H1 (cell line): ENCODE data around the gene SRRM5. TPM values are rescaled to one million over a fixed set of nuclear protein-coding genes. Genes with fewer than 3 reads are reported as not detected.
A peak's percentile ranks its signal among the peaks of the same experiment; 100 is the strongest.

Experiments used
- BCL11A ChIP-seq, 2 experiments: IDR thresholded peaks; one replicate each; pipeline ENCODE4 v1.6.1; 2011; ENCODE audit warnings: low read depth in 2 of 2, low read length in 2 of 2, mild to moderate bottlenecking in 2 of 2
- BRCA1 ChIP-seq: IDR thresholded peaks from 2 replicates; pipeline ENCODE4 v1.6.1; 2012; ENCODE audit warnings: low read depth, low read length, improper control_type of control experiment
- CEBPB ChIP-seq: IDR thresholded peaks from 2 replicates; pipeline ENCODE4 v1.6.1; 2012; ENCODE audit warnings: low read depth, low read length
- CTBP2 ChIP-seq: IDR thresholded peaks from 2 replicates; pipeline ENCODE4 v1.7.0; 2011; ENCODE audit warnings: borderline replicate concordance, mild to moderate bottlenecking, moderate library complexity, mixed read lengths, low read length; ENCODE audit not compliant: insufficient read depth, insufficient read length
- EGR1 ChIP-seq: IDR thresholded peaks from 2 replicates; pipeline ENCODE4 v1.6.1; 2011; ENCODE audit warnings: low read depth, low read length, borderline replicate concordance
- EP300 ChIP-seq, 2 experiments: IDR thresholded peaks; 1 replicate in 1 of 2; 2 replicates in 1 of 2; pipeline ENCODE4 v1.6.1; 2011 to 2012; ENCODE audit warnings: low read depth in 2 of 2, low read length in 2 of 2, mild to moderate bottlenecking in 2 of 2, borderline replicate concordance in 1 of 2, inconsistent platforms in 1 of 2, moderate library complexity in 1 of 2
- GABPA ChIP-seq: IDR thresholded peaks from 2 replicates; pipeline ENCODE4 v1.6.1; 2011; ENCODE audit warnings: mild to moderate bottlenecking, low read length, moderate library complexity, borderline replicate concordance; ENCODE audit not compliant: insufficient read depth
- JUND ChIP-seq: IDR thresholded peaks from 2 replicates; pipeline ENCODE4 v1.6.1; 2011; ENCODE audit warnings: mild to moderate bottlenecking, improper control_type of control experiment, low read length
- KDM1A ChIP-seq: fragments of 200-600, 300-600 bp; sonication (generic); IDR thresholded peaks from 2 replicates; pipeline ENCODE4 v1.7.1; 2016; ENCODE audit warnings: mild to moderate bottlenecking, low read length, borderline replicate concordance
- POLR2A ChIP-seq, 2 experiments: IDR thresholded peaks; 1 replicate in 1 of 2; 2 replicates in 1 of 2; pipeline ENCODE4 v1.6.1; 2011; ENCODE audit warnings: low read depth in 2 of 2, low read length in 2 of 2, mild to moderate bottlenecking in 2 of 2; ENCODE audit errors: control extremely low read depth in 1 of 2
- POLR2AphosphoS5 ChIP-seq: IDR thresholded peaks from 2 replicates; pipeline ENCODE4 v1.6.1; 2011; ENCODE audit warnings: low read depth, low read length
- RAD21 ChIP-seq, 2 experiments: IDR thresholded peaks in 1 of 2; conservative IDR thresholded peaks in 1 of 2; 2 replicates each; pipeline ENCODE4 v1.6.1; 2011; ENCODE audit warnings: low read depth in 2 of 2, low read length in 2 of 2, improper control_type of control experiment in 1 of 2, inconsistent platforms in 1 of 2, mild to moderate bottlenecking in 1 of 2, moderate library complexity in 1 of 2
- RNF2 ChIP-seq: fragments of 200-900, 300-1000 bp; sonication (generic); IDR thresholded peaks from 2 replicates; pipeline ENCODE4 v1.7.1; 2016; ENCODE audit warnings: borderline replicate concordance, low read depth, mild to moderate bottlenecking, antibody characterized with exemption, low read length; ENCODE audit not compliant: poor library complexity, severe bottlenecking; ENCODE audit errors: missing control alignments
- SP1 ChIP-seq: IDR thresholded peaks from 2 replicates; pipeline ENCODE4 v1.6.1; 2011; ENCODE audit warnings: low read depth, low read length
- TAF1 ChIP-seq: IDR thresholded peaks from 2 replicates; pipeline ENCODE4 v1.6.1; 2011; ENCODE audit warnings: mild to moderate bottlenecking, low read depth, low read length
- TBP ChIP-seq: IDR thresholded peaks from 2 replicates; pipeline ENCODE4 v1.6.1; 2011; ENCODE audit warnings: low read depth, low read length, improper control_type of control experiment
- TEAD4 ChIP-seq: IDR thresholded peaks from 2 replicates; pipeline ENCODE4 v1.6.1; 2012; ENCODE audit warnings: low read depth, low read length, inconsistent platforms, mixed read lengths
- polyA plus RNA-seq, 7 experiments: library from polyadenylated mRNA; depleted of rRNA in 3 of 7; stranded (reverse) in 5 of 7; unstranded in 2 of 7; fragments of >200 nt in 5 of 7; fragments of 200-250 nt in 2 of 7; gene quantifications; 1 replicate in 5 of 7; 2 replicates in 1 of 7; 4 replicates in 1 of 7; pipeline versions ENCODE4 v1.2.1 to v1.2.3, GENCODE V29; 2011 to 2013; ENCODE audit warnings: missing spikeins in 2 of 7, mixed read lengths in 2 of 7
- total RNA-seq: library from RNA; stranded (reverse); fragmentation: NEBNext Ultra II Directional; extraction: Animal tissue kit (Norgen Biotek cat#: 25700); gene quantifications from 2 replicates; pipeline ENCODE4 v1.2.1, GENCODE V29; 2021
- TF ChIP-seq, protein P1 (sequence below): IDR thresholded peaks from 2 replicates; pipeline ENCODE4 v1.6.1; 2012; ENCODE audit warnings: low read length, inconsistent platforms
- TF ChIP-seq, protein P2 (sequence below): IDR thresholded peaks from 2 replicates; pipeline ENCODE4 v1.6.1; 2012; ENCODE audit warnings: inconsistent platforms
- TF ChIP-seq, protein P3 (sequence below), 3 experiments: IDR thresholded peaks; 1 replicate in 2 of 3; 2 replicates in 1 of 3; pipeline versions ENCODE4 v1.5.1 to v1.6.1; 2011; ENCODE audit warnings: low read length in 3 of 3, mild to moderate bottlenecking in 3 of 3, inconsistent platforms in 2 of 3, low read depth in 1 of 3, moderate library complexity in 1 of 3; ENCODE audit not compliant: insufficient read depth in 1 of 3; ENCODE audit errors: control extremely low read depth in 1 of 3

Gene SRRM5
- total and polyA plus RNA-seq, 2 of the 8 experiments (the other 6 are each of a cell fraction or from before 2014, with no cell fraction given): 0.06 to 0.11 TPM

DNA sequence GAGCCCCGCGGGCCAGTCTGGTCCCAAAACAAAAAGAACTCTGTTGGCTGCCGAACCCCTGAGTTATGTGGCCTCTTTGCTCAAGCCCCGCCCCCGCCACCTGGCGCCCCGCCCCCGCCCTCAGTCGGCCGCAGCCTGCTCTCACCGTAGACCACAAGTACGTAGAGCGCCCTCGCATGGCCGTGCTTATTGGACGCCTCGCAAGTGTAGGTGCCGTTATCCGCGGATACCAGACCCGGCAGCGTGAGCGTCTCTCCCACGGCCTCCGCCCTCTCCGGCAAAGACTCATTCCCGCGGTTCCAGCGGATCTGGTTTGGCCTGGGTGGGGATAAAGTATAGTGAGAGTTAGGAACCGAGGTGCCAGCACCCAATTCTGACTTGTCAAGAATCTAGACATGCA lies 13.0 kb downstream of the SRRM5 start (continued):
- TF ChIP-seq RNF2: no peak
- TF ChIP-seq, protein P1, sequence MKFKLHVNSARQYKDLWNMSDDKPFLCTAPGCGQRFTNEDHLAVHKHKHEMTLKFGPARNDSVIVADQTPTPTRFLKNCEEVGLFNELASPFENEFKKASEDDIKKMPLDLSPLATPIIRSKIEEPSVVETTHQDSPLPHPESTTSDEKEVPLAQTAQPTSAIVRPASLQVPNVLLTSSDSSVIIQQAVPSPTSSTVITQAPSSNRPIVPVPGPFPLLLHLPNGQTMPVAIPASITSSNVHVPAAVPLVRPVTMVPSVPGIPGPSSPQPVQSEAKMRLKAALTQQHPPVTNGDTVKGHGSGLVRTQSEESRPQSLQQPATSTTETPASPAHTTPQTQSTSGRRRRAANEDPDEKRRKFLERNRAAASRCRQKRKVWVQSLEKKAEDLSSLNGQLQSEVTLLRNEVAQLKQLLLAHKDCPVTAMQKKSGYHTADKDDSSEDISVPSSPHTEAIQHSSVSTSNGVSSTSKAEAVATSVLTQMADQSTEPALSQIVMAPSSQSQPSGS: no peak
- no peak for TF ChIP-seq BCL11A (IDR thresholded peaks at IDR 0.05; ENCODE audit: low read depth in 2 of 2, low read length in 2 of 2)
- TF ChIP-seq TEAD4: no peak
- TF ChIP-seq BRCA1: no peak
- TF ChIP-seq CEBPB: no peak
- peak; percentile 59; the same call in 1 of the 2 replicates for TF ChIP-seq POLR2AphosphoS5
- TF ChIP-seq SP1: no peak
- TF ChIP-seq CTBP2: no peak
- no peak for TF ChIP-seq TAF1
- no peak for TF ChIP-seq EP300 (IDR thresholded peaks at IDR 0.05; ENCODE audit: borderline replicate concordance in 1 of 2, low read depth in 2 of 2, low read length in 2 of 2)
- TF ChIP-seq, protein P2, sequence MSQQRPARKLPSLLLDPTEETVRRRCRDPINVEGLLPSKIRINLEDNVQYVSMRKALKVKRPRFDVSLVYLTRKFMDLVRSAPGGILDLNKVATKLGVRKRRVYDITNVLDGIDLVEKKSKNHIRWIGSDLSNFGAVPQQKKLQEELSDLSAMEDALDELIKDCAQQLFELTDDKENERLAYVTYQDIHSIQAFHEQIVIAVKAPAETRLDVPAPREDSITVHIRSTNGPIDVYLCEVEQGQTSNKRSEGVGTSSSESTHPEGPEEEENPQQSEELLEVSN: no peak
- TF ChIP-seq POLR2A (IDR thresholded peaks at IDR 0.05; ENCODE audit: control extremely low read depth in 1 of 2, low read depth in 2 of 2, low read length in 2 of 2): no peak
- peak; percentile 41; the same call in 1 of the 2 replicates for TF ChIP-seq KDM1A
- no peak for TF ChIP-seq TBP
- peak; percentile 48 to 65 for TF ChIP-seq RAD21 (IDR thresholded peaks at IDR 0.05 in 1 of 2, conservative IDR thresholded peaks at IDR 0.05 in 1 of 2; ENCODE audit: low read depth in 2 of 2, low read length in 2 of 2)
- TF ChIP-seq GABPA: no peak
- TF ChIP-seq, protein P3, sequence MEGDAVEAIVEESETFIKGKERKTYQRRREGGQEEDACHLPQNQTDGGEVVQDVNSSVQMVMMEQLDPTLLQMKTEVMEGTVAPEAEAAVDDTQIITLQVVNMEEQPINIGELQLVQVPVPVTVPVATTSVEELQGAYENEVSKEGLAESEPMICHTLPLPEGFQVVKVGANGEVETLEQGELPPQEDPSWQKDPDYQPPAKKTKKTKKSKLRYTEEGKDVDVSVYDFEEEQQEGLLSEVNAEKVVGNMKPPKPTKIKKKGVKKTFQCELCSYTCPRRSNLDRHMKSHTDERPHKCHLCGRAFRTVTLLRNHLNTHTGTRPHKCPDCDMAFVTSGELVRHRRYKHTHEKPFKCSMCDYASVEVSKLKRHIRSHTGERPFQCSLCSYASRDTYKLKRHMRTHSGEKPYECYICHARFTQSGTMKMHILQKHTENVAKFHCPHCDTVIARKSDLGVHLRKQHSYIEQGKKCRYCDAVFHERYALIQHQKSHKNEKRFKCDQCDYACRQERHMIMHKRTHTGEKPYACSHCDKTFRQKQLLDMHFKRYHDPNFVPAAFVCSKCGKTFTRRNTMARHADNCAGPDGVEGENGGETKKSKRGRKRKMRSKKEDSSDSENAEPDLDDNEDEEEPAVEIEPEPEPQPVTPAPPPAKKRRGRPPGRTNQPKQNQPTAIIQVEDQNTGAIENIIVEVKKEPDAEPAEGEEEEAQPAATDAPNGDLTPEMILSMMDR (IDR thresholded peaks at IDR 0.05; ENCODE audit: control extremely low read depth in 1 of 3, insufficient read depth in 1 of 3, low read depth in 1 of 3, low read length in 3 of 3): peak; percentile 68 to 91 (median 78)
- no peak for TF ChIP-seq EGR1
- no peak for TF ChIP-seq JUND
